Measurements from ENCODE around the gene DHDDS. TPM values are rescaled to one million over a fixed set of nuclear protein-coding genes. Genes with fewer than 3 reads are reported as not detected.

The DHDDS gene
- polyA plus RNA-seq, 3 donors, result 21.3 to 27.4 (median 24.0) TPM

GRCh38 chr1:26419494-26419893 lies 12.6 kb upstream of the DHDDS start:
- Mint-ChIP-seq H3K27ac (no peak overlapping the region), H3K9me3 (no peaks in the 10 kb centered on the region), H3K4me3 (no peak overlapping the region), H3K27me3 (ENCODE audit: low read depth in 3 of 3) (peaks cover 18 to 47% (median 36%) of the 10 kb centered on the region in 3 donors), H3K36me3 (no peaks in the 10 kb centered on the region), H3K4me1 (no peaks in the 10 kb centered on the region)
- Histone ChIP-seq H3K4me3 (replicated peaks in 1 of 3; ENCODE audit: low read depth in 2 of 3, low read length in 3 of 3) (no peak overlapping the region), H3K79me2 (ENCODE audit: insufficient read depth, low read length) (no peaks in the 10 kb centered on the region), H3K9ac (ENCODE audit: insufficient read depth, low read length, poor library complexity, severe bottlenecking) (no peak overlapping the region), H3K4me2 (replicated peaks; ENCODE audit: extremely low read depth, low read length, poor library complexity, severe bottlenecking) (no peak overlapping the region), H3K36me3 (replicated peaks in 1 of 2; ENCODE audit: control insufficient read depth in 1 of 2, insufficient read depth in 2 of 2, low read length in 2 of 2) (no peaks in the 10 kb centered on the region), H2AFZ (ENCODE audit: insufficient read depth, low read depth, low read length, poor library complexity, severe bottlenecking) (no peak overlapping the region), H3K4me1 (ENCODE audit: control insufficient read depth in 1 of 2, insufficient read depth in 2 of 2, low read length in 2 of 2) (no peaks in the 10 kb centered on the region), H4K20me1 (ENCODE audit: insufficient read depth, low read length) (no peaks in the 10 kb centered on the region), H3K27ac (ENCODE audit: low read depth in 1 of 2, low read length in 2 of 2) (no peak overlapping the region), H3K27me3 (ENCODE audit: control insufficient read depth in 2 of 2, insufficient read depth in 2 of 2, low read length in 2 of 2) (peaks cover 14 to 20% of the 10 kb centered on the region in 2 donors), H3K9me3 (replicated peaks in 1 of 2; ENCODE audit: control insufficient read depth in 1 of 2, insufficient read depth in 1 of 2, low read length in 2 of 2) (no peaks in the 10 kb centered on the region)
- TF ChIP-seq CTCF (IDR thresholded peaks at IDR 0.05), result no peak
- no CpG with 5 or more reads among the region's 2 CpGs for WGBS (ENCODE audit: insufficient coverage)
- DNase-seq, result no peak
- intact Hi-C loops (cut with micrococcal nuclease), result loop anchor here in 1 of 2 donors (5.0 kb wide), 2 partner anchors 312 to 382 kb away; no protein-coding TSS in a partner anchor

- Histone ChIP-seq H3K27me3 (ENCODE audit: control insufficient read depth in 2 of 2, insufficient read depth in 2 of 2, low read length in 2 of 2) (peaks cover 0 to 4% of the 10 kb centered on the region in 2 donors), H3K4me2 (replicated peaks; ENCODE audit: extremely low read depth, low read length, poor library complexity, severe bottlenecking) (no peak overlapping the region), H3K4me3 (replicated peaks in 1 of 3; ENCODE audit: low read depth in 2 of 3, low read length in 3 of 3) (no peak overlapping the region), H3K79me2 (ENCODE audit: insufficient read depth, low read length) (peaks cover 17% of the 10 kb centered on the region), H2AFZ (ENCODE audit: insufficient read depth, low read depth, low read length, poor library complexity, severe bottlenecking) (no peak overlapping the region), H3K4me1 (ENCODE audit: control insufficient read depth in 1 of 2, insufficient read depth in 2 of 2, low read length in 2 of 2) (peaks cover 26 to 30% of the 10 kb centered on the region in 2 donors), H3K9me3 (replicated peaks in 1 of 2; ENCODE audit: control insufficient read depth in 1 of 2, insufficient read depth in 1 of 2, low read length in 2 of 2) (no peaks in the 10 kb centered on the region), H3K27ac (ENCODE audit: low read depth in 1 of 2, low read length in 2 of 2) (no peak overlapping the region), H3K9ac (ENCODE audit: insufficient read depth, low read length, poor library complexity, severe bottlenecking) (no peak overlapping the region), H3K36me3 (replicated peaks in 1 of 2; ENCODE audit: control insufficient read depth in 1 of 2, insufficient read depth in 2 of 2, low read length in 2 of 2) (no peaks in the 10 kb centered on the region), H4K20me1 (ENCODE audit: insufficient read depth, low read length) (no peaks in the 10 kb centered on the region)
- H3K4me3 Mint-ChIP-seq, result no peak overlapping the region
- H3K9me3 Mint-ChIP-seq, result no peaks in the 10 kb centered on the region
- no peak for TF ChIP-seq CTCF (IDR thresholded peaks at IDR 0.05)
- intact Hi-C loops (cut with micrococcal nuclease), result no loop called here
- H3K36me3 Mint-ChIP-seq, result peaks cover 2 to 6% of the 10 kb centered on the region in 2 donors
- peaks cover 4 to 15% (median 9%) of the 10 kb centered on the region in 3 donors for H3K27me3 Mint-ChIP-seq (ENCODE audit: low read depth in 3 of 3)
- no CpG with 5 or more reads among the region's 2 CpGs for WGBS (ENCODE audit: insufficient coverage)
- H3K4me1 Mint-ChIP-seq, result peaks cover 23% of the 10 kb centered on the region
- no peak overlapping the region for H3K27ac Mint-ChIP-seq
- DNase-seq, result no peak
Measured at GRCh38 chr1:26429721-26430120, 2.4 kb upstream of the DHDDS start.
